HG02678 (cell line): ENCODE results near the gene LTBP1.

Experiments used
- ATAC-seq: cut with Tn5 transposase; IDR thresholded peaks from one replicate; pipeline ENCODE4 v1.9.1; 2021; ENCODE audit warnings: mild to moderate bottlenecking, moderate library complexity; ENCODE audit not compliant: unreplicated experiment

LTBP1 gene

DNA sequence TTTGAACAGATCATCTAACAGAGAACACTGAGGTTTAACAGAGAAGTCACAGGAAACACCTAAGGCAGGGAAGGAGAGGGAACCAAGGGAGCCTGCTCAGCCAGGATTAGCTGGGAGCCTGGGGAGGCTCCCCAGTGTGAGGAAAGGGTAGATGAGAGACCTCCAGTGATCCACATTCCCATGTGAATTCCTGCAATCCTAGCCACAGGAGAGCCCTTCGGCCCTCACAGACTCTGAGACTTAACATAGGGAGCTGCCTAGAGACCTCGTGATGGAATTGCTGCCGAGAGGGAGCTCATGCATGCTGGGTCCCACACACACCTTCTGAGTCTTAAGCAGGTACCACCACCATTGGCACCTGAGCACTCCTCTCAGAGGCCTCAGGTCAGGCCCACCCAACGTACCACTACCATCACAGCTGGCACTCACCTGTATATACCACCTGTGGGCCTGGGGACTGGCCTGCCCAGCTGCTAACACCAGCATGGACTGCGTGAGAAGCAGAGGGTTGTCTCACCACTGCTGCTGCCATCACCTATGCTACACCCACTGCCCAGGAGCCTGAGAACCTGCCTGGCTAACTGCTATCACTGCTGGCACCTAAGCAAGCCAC lies 303.8 kb downstream of the LTBP1 start:
- no peak for ATAC-seq

- ATAC-seq, result no peak
These were observed 309.5 kb downstream of the LTBP1 start for GRCh38 chr2:33256162-33256755.

DNA sequence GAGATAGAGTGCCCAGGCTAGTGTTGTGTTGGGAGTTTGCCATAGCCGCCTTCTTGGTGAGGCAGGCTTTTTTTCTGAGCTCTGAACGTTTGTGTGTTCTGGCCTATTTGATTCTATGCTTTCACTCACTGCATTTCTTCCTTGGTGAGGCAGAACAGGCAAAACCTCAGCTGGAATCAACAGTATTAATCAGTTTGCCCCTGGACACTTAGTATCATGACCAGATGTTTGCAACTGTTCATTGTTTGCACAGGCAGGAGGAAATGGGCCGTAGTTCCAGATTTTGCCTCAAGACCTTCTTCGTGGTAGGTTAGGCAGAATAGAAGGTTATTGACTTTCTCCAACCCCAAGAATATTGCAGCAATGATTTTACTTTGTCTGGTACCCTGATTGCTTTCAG lies 311.6 kb downstream of the LTBP1 start:
- ATAC-seq, result no peak

DNA sequence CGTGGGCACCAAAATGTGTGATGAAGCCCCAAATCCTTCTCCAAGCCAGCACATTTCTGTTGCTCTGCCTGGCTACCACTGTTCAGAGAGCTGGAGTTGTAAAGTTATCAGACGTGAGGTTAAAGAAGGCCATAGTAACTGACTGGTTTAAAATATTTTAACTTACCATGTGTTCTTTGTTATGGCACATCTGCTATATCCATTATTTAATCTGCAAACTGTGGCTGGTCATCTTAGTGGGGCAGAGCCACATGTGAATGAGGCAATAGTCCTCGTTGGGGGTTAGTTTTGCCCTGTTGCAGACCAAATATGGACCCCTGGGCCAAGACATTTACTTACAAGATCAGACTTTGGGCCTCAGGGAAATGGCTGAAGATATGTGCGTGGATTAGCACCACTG lies 315.3 kb downstream of the LTBP1 start:
- no peak for ATAC-seq

GRCh38 chr2:33264766-33265165 lies 318.0 kb downstream of the LTBP1 start:
- no peak for ATAC-seq

DNA sequence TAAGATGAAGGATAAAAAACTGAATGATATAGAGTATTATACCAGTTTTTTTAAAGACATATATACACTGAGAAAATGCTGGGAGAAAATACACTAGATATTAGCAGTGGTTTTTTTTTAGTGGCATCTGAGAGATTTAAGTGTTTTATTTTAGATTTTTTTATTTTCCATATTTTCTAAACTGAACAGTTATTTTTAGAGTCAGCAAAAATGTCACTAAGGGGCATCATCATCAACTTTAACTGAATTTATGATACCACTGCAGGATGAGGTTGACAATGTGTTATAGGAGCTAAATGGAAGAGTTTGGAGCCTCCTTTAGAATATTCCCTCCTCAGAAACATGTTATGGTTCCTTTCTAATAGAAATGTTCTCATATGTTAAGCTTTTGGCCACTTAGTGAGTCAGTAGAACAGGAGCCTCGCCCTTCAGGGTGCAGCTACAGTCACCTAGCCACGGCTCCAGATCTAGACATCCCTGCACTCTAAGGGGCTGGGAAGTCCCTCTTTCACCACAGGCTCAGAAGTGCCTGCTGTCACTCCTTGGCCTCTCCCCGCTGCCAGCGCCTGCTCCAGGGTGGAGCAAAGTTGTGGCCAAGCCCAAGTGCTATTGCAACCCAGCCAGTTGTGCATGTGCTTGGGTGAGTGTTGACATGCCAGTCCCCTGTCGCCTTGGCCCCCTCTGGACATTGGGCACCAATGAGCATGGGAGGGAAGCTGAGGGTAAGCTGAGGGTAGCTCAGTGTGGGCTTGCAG lies 319.0 kb downstream of the LTBP1 start:
- ATAC-seq, result no peak

GRCh38 chr2:33266467-33266866 lies 319.7 kb downstream of the LTBP1 start:
- no peak for ATAC-seq

DNA sequence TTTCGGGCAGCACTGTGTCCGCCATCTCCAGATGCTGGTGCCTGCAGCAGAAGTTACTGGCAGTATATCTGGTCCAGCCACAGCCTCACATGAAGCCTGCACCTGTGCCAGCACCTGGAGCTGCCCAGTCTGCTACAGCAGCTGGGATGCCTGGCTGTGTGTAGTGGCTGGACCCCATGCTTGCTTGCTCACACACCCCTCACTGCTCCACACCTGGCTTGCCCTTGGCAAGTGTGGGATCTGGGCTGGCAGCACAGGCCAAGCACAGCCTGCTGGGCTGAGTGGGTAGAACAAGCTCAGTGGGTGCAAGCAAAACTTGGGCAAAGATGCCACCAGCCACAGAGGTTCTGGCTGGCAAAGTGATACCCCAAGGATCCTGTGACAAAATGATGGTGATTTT lies 320.3 kb downstream of the LTBP1 start:
- ATAC-seq, result no peak

DNA sequence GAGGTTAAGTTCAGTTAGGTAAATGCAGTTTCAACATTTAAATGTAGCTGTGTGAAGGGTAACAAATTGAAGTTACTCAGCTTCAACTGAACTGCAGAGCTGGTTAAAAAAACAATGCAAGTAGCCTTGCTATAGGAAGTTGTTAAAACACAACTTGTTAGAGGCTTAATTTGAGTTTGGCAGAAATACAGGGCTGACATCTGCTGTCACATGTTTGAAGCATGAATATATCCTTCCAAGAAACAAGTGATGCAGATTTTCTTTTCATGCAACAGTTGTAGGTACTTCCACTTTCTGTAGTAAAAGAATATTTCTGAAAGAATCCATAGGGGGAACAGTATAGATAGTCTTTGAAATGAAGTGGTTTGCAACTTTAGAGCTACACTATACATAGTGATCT lies 321.0 kb downstream of the LTBP1 start:
- no peak for ATAC-seq

- ATAC-seq, result no peak
These were observed 321.6 kb downstream of the LTBP1 start for GRCh38 chr2:33268246-33268831.

DNA sequence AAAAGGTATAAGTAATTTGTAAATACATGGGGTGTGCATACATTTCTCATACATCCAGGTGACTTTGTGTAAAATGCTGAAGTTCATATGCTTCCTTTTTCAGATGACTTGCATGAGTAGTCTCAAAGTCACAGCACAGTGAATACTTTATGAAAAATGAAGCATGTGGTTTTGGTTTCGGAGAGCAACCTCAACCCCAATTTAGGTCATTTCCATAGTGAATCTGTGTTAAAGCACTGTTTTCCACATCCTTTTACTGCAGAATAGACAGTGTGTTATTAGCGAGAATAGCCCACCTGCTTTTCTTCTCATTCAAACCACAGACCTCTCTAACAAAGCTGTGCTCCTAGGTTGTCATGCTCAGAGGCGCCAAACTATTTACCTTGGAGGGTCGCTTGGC lies 325.2 kb downstream of the LTBP1 start:
- peak; percentile 95 for ATAC-seq

DNA sequence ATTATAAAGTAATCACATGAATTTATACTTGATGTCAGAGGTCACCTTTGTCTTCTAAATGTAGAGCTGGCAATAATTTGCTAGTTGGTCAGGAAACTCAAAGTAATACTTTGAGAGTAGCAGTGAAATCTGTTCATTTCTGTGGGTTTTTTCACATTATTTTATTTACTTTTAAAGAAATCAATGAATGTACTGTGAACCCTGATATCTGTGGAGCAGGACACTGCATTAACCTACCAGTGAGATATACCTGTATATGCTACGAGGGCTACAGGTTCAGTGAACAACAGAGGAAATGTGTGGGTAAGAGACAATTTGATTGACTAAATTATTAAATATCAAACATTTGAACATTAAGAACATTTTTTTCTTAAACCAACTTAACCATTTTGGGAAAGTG lies 326.7 kb downstream of the LTBP1 start:
- no peak for ATAC-seq

GRCh38 chr2:33274524-33274923 lies 327.8 kb downstream of the LTBP1 start:
- no peak for ATAC-seq

GRCh38 chr2:33275689-33276444 lies 329.1 kb downstream of the LTBP1 start:
- no peak for ATAC-seq

DNA sequence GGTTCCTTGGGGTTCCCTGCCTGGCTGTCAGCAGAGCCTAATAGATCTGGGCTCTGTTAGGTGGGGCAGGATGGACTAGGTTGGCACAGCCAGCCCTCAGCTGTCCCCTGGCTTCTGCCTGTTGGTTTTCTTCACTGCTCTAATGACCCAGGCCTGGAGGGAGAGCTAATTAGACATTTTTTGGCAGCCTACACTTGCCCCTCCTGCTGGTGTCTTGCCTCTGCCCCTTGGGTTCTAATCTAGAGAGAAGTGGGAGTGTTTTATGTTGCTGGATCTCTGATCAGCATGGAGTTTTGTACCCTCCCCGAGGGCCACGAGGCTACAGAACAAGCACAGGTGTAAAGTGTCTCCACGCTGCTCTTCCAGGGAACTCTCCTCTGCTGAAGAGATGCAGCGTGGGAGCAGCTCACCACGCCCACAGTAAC lies 330.3 kb downstream of the LTBP1 start:
- no peak for ATAC-seq

DNA sequence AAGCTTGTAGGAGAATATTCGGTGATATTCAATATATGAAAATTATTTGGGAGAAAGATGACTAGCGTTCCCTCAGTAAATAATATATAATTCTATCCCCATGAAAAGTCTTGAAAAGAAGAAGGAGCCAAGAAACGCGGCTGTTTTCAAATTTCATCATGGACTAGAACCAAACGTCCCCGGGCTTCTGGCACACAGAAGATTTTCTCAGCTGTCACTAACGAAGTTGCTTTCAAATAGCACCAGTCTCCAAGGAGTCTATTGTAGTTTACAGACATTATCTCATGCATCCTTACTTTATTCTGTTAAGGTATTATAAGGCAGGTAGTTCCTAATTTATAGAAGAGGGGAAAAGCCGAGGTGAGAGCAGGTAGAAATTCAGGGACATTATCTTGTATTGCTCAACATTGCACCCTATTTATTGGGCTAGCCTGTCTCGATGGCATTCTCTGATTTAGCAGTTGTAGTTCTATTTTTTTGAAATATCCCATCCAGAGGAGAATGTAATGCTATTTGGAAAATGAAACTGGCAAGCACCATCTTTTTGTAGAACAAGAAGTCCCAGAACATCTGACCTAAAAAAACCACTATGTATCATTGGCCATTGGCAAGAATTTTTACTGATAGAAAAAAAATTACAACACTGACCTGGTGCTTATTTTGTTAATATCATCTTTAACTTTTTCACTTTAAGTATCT lies 331.6 kb downstream of the LTBP1 start:
- no peak for ATAC-seq

DNA sequence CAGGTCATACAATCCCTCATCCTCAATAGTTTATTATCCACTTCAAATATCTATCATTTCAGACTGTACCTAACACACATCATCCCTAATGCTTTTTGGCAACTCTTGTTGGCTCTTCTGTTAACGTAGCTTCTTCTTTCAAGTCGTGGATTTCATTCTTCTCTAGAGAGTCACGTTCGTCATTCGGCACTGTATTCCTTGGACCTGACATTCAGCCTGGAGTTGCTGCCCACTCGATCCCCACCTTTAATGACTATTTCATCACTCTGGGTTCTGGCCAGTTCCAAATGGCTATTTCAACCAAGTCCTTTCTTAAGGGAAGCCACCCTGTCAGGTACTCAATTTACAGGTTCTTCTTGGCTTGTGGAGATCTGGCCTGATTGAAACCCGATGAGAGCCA lies 337.5 kb downstream of the LTBP1 start:
- no peak for ATAC-seq

- no peak for ATAC-seq
These were observed 340.8 kb downstream of the LTBP1 start for GRCh38 chr2:33287507-33288005.

DNA sequence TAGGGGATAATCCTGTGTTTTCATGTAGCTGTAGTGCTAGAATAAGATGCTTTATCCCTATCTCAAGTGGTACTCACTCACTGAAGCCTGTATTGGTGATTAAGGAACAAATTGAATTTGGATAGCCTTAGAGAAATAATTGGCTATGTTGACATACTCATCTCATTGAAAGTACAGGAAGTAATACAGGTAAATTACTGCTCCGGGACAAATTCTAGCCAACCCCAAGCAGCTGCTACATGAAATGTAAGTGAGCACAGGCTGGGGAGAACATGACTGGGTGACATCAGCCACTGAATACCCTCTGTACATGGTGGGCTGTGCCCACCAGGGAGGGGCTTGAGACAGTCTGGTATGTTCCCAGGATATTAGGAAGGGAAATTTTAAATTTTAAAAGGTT lies 341.3 kb downstream of the LTBP1 start:
- ATAC-seq, result no peak

DNA sequence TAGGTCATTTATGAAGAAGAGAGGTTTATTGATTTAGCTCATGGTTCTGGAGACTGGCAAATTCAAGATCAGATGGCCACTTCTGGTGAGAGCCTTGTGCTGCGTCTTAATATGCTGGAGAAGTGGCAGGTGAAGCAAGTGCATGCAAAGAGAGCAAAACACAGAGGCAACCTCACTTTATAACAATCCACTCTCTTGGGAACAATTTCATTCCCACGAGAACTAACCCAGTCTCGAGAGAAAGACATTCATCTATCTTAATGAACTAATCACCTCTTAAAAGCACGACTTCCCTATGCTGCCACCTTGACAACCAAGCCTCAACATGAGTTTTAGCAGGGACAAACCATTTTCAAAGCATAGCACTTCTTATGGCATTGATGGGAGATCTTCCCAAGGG lies 343.2 kb downstream of the LTBP1 start:
- ATAC-seq, result no peak
